H1 (cell line): Measurements from ENCODE around the gene PAPOLG. TPM values are rescaled to one million over a fixed set of nuclear protein-coding genes. Genes with fewer than 3 reads are reported as not detected.

Source experiments
- CTCF ChIA-PET: fragments of 300-600 bp; sonication (Branson Sonifier 250); formaldehyde crosslinking; loops from one replicate; lab custom pipeline; 2021; ENCODE audit not compliant: partially characterized antibody; lab: Charles Lee
- POLR2A ChIA-PET: fragments of 300-600 bp; sonication (Branson Sonifier 250); formaldehyde crosslinking; loops from one replicate; lab custom pipeline; 2021; ENCODE audit warnings: inconsistent platforms; ENCODE audit not compliant: partially characterized antibody; lab: Charles Lee
- DNase-seq, 2 experiments: peaks; one replicate each; pipeline versions ENCODE4 v3.0.0 to v3.0.0-alpha.2; 2010 to 2022; ENCODE audit warnings: low spot score in 2 of 2, low read depth in 1 of 2, mixed read lengths in 1 of 2
- FAIRE-seq: peaks from 2 replicates; lab custom pipeline; 2011; peaks lifted over from hg19 to GRCh38; lab: Jason Lieb, UNC
- H2AFZ ChIP-seq: 2 replicates; pipeline ENCODE4 v1.8.1; 2012; ENCODE audit warnings: low read length, inconsistent platforms
- H2AK5ac ChIP-seq: 2 replicates; pipeline ENCODE4 v1.6.1; 2013; ENCODE audit warnings: low read depth, low read length
- H2BK120ac ChIP-seq: replicated peaks from 2 replicates; pipeline ENCODE3; 2013; ENCODE audit warnings: low read depth, low read length, inconsistent platforms
- H2BK12ac ChIP-seq: 2 replicates; pipeline ENCODE4 v1.6.1; 2013; ENCODE audit warnings: low read depth, low read length
- H2BK15ac ChIP-seq: 2 replicates; pipeline ENCODE4 v1.6.1; 2013; ENCODE audit warnings: low read length
- H2BK20ac ChIP-seq: 2 replicates; pipeline ENCODE4 v1.6.1; 2013; ENCODE audit warnings: low read length
- H2BK5ac ChIP-seq: 2 replicates; pipeline ENCODE4 v1.6.1; 2013; ENCODE audit warnings: low read depth, low read length
- H3K14ac ChIP-seq: 2 replicates; pipeline ENCODE4 v1.6.1; 2013; ENCODE audit warnings: inconsistent platforms; ENCODE audit not compliant: insufficient read length
- H3K18ac ChIP-seq: 2 replicates; pipeline ENCODE4 v1.6.1; 2013; ENCODE audit warnings: low read length; ENCODE audit errors: extremely low read depth
- H3K23ac ChIP-seq: 2 replicates; pipeline ENCODE4 v1.6.1; 2013; ENCODE audit warnings: inconsistent platforms; ENCODE audit not compliant: insufficient read length
- H3K23me2 ChIP-seq: 2 replicates; pipeline ENCODE4 v1.6.1; 2013; ENCODE audit warnings: low read depth, low read length
- H3K27ac ChIP-seq: 2 replicates; pipeline ENCODE4 v1.6.1; 2011; ENCODE audit warnings: low read depth, low read length, inconsistent platforms
- H3K27me3 ChIP-seq, 4 experiments: replicated peaks in 1 of 4; 1 replicate in 1 of 4; 2 replicates in 3 of 4; pipeline versions ENCODE4 v1.6.1 to v1.8.1; 2011 to 2013; ENCODE audit warnings: low read length in 3 of 4, mild to moderate bottlenecking in 3 of 4, inconsistent platforms in 2 of 4, mixed read lengths in 2 of 4, moderate library complexity in 1 of 4; ENCODE audit not compliant: control insufficient read depth in 3 of 4, insufficient read depth in 3 of 4; ENCODE audit errors: extremely low read depth in 1 of 4
- H3K36me3 ChIP-seq, 4 experiments: 2 replicates each; pipeline versions ENCODE4 v1.6.1 to v1.8.1; 2011 to 2013; ENCODE audit warnings: mild to moderate bottlenecking in 4 of 4, low read length in 3 of 4, moderate library complexity in 2 of 4, control low read depth in 1 of 4, inconsistent platforms in 1 of 4; ENCODE audit not compliant: insufficient read depth in 4 of 4, control insufficient read depth in 2 of 4
- H3K4ac ChIP-seq: replicated peaks from 2 replicates; pipeline ENCODE3; 2013; ENCODE audit warnings: low read length, low read depth, mixed read lengths, inconsistent platforms; ENCODE audit not compliant: insufficient read length
- H3K4me1 ChIP-seq, 4 experiments: replicated peaks in 1 of 4; 1 replicate in 1 of 4; 2 replicates in 3 of 4; pipeline versions ENCODE4 v1.6.1 to v1.8.1; 2011 to 2013; ENCODE audit warnings: low read length in 3 of 4, inconsistent platforms in 2 of 4, mixed read lengths in 1 of 4; ENCODE audit not compliant: insufficient read depth in 4 of 4, control insufficient read depth in 3 of 4
- H3K4me2 ChIP-seq, 2 experiments: 2 replicates each; pipeline versions ENCODE4 v1.6.1 to v1.8.1; 2011 to 2013; ENCODE audit warnings: low read depth in 2 of 2, low read length in 2 of 2, control low read depth in 1 of 2, inconsistent platforms in 1 of 2, mild to moderate bottlenecking in 1 of 2; ENCODE audit not compliant: insufficient read depth in 1 of 2
- H3K4me3 ChIP-seq, 4 experiments: fragments of 200-600, 300-600 bp in 1 of 4; sonication (generic), shearing (Covaris generic), sonication (Bioruptor Twin) in 1 of 4; 2 replicates each; pipeline versions ENCODE4 v1.5.1 to v1.8.1; 2011 to 2016; ENCODE audit warnings: low read length in 4 of 4, low read depth in 3 of 4, control low read depth in 2 of 4, inconsistent platforms in 2 of 4, mild to moderate bottlenecking in 2 of 4, mixed read lengths in 1 of 4, moderate library complexity in 1 of 4; ENCODE audit not compliant: insufficient read depth in 2 of 4; ENCODE audit errors: extremely low read depth in 1 of 4
- H3K56ac ChIP-seq: replicated peaks from 2 replicates; pipeline ENCODE3; 2013; ENCODE audit warnings: low read depth, mild to moderate bottlenecking, mixed read lengths, low read length, inconsistent platforms; ENCODE audit not compliant: insufficient read length
- H3K79me1 ChIP-seq: 2 replicates; pipeline ENCODE4 v1.6.1; 2013; ENCODE audit warnings: low read depth, low read length, control low read depth
- H3K79me2 ChIP-seq, 2 experiments: 2 replicates each; pipeline versions ENCODE4 v1.6.1 to v1.8.1; 2012 to 2013; ENCODE audit warnings: low read length in 2 of 2, mild to moderate bottlenecking in 2 of 2, inconsistent platforms in 1 of 2; ENCODE audit not compliant: insufficient read depth in 2 of 2, control insufficient read depth in 1 of 2
- H3K9ac ChIP-seq, 4 experiments: replicated peaks in 1 of 4; 1 replicate in 1 of 4; 2 replicates in 3 of 4; pipeline versions ENCODE4 v1.6.1 to v1.8.1; 2011 to 2013; ENCODE audit warnings: low read depth in 3 of 4, low read length in 3 of 4, control low read depth in 2 of 4, mild to moderate bottlenecking in 2 of 4, moderate library complexity in 2 of 4, inconsistent platforms in 1 of 4; ENCODE audit errors: extremely low read depth in 1 of 4
- H3K9me3 ChIP-seq, 2 experiments: 2 replicates each; pipeline versions ENCODE4 v1.6.1 to v1.8.1; 2012 to 2013; ENCODE audit warnings: mild to moderate bottlenecking in 2 of 2, moderate library complexity in 2 of 2, control low read depth in 1 of 2, inconsistent platforms in 1 of 2, low read depth in 1 of 2, low read length in 1 of 2, mixed read lengths in 1 of 2; ENCODE audit not compliant: insufficient read depth in 2 of 2
- H4K20me1 ChIP-seq, 2 experiments: replicated peaks in 1 of 2; 2 replicates each; pipeline versions ENCODE3 to v1.8.1; 2011 to 2013; ENCODE audit warnings: inconsistent platforms in 2 of 2, low read length in 2 of 2, mild to moderate bottlenecking in 1 of 2; ENCODE audit not compliant: insufficient read depth in 2 of 2, control insufficient read depth in 1 of 2
- H4K5ac ChIP-seq: 2 replicates; pipeline ENCODE4 v1.6.1; 2013; ENCODE audit warnings: low read length, low read depth, mixed read lengths, inconsistent platforms; ENCODE audit not compliant: insufficient read length
- H4K8ac ChIP-seq: 2 replicates; pipeline ENCODE4 v1.8.0; 2013; ENCODE audit warnings: mild to moderate bottlenecking, moderate library complexity, low read length, inconsistent platforms; ENCODE audit not compliant: insufficient read depth; ENCODE audit errors: extremely low read depth
- H4K91ac ChIP-seq: replicated peaks from 2 replicates; pipeline ENCODE3; 2013; ENCODE audit warnings: low read length, mixed read lengths, inconsistent platforms; ENCODE audit not compliant: insufficient read length
- CBX5 ChIP-seq: fragments of 300-800, 300-1000 bp; sonication (generic); IDR thresholded peaks from 2 replicates; pipeline ENCODE4 v1.7.1; 2016; ENCODE audit warnings: antibody characterized with exemption, low read length, low read depth
- CEBPB ChIP-seq: IDR thresholded peaks from 2 replicates; pipeline ENCODE4 v1.6.1; 2012; ENCODE audit warnings: low read depth, low read length
- EGR1 ChIP-seq: IDR thresholded peaks from 2 replicates; pipeline ENCODE4 v1.6.1; 2011; ENCODE audit warnings: low read depth, low read length, borderline replicate concordance
- JUND ChIP-seq: IDR thresholded peaks from 2 replicates; pipeline ENCODE4 v1.6.1; 2011; ENCODE audit warnings: mild to moderate bottlenecking, improper control_type of control experiment, low read length
- KDM4A ChIP-seq: IDR thresholded peaks from one replicate; pipeline ENCODE4 v1.7.1; 2012; ENCODE audit warnings: low read depth, mild to moderate bottlenecking, moderate library complexity, low read length, inconsistent platforms; ENCODE audit not compliant: severe bottlenecking
- MAFK ChIP-seq: IDR thresholded peaks from 2 replicates; pipeline ENCODE4 v1.6.1; 2012; ENCODE audit warnings: low read depth, mild to moderate bottlenecking, improper control_type of control experiment, low read length
- NRF1 ChIP-seq: IDR thresholded peaks from 2 replicates; pipeline ENCODE4 v1.6.1; 2011; ENCODE audit warnings: mild to moderate bottlenecking, low read depth, low read length, improper control_type of control experiment
- PHF8 ChIP-seq: fragments of 200-600 bp; sonication (generic); conservative IDR thresholded peaks from 2 replicates; pipeline ENCODE4 v1.7.1; 2012; ENCODE audit warnings: low read depth, mild to moderate bottlenecking, inconsistent platforms, low read length, moderate library complexity
- POLR2AphosphoS5 ChIP-seq: IDR thresholded peaks from 2 replicates; pipeline ENCODE4 v1.6.1; 2011; ENCODE audit warnings: low read depth, low read length
- TBP ChIP-seq: IDR thresholded peaks from 2 replicates; pipeline ENCODE4 v1.6.1; 2011; ENCODE audit warnings: low read depth, low read length, improper control_type of control experiment
- ZNF274 ChIP-seq: IDR thresholded peaks from 2 replicates; pipeline ENCODE4 v1.7.0; 2012; ENCODE audit warnings: low read length, borderline replicate concordance; ENCODE audit errors: extremely low read depth
- WGBS, 2 experiments: shearing (Covaris generic) in 1 of 2; methylation state at CpG; one replicate each; pipeline versions ENCODE4 v1.1.6 to v1.1.7; 2013 to 2015; ENCODE audit warnings: low lambda C conversion rate in 2 of 2, mixed read lengths in 2 of 2, inconsistent platforms in 1 of 2, low coverage in 1 of 2, missing lambda C conversion rate in 1 of 2; ENCODE audit not compliant: insufficient replicate concordance in 2 of 2, insufficient coverage in 1 of 2, insufficient read length in 1 of 2; ENCODE audit errors: extremely low coverage in 1 of 2, missing lambda C conversion rate in 1 of 2; 5-methylcytosine and 5-hydroxymethylcytosine counted together
- polyA plus RNA-seq, 7 experiments: library from polyadenylated mRNA; depleted of rRNA in 3 of 7; stranded (reverse) in 5 of 7; unstranded in 2 of 7; fragments of >200 nt in 5 of 7; fragments of 200-250 nt in 2 of 7; gene quantifications; 1 replicate in 5 of 7; 2 replicates in 1 of 7; 4 replicates in 1 of 7; pipeline versions ENCODE4 v1.2.1 to v1.2.3, GENCODE V29; 2011 to 2013; ENCODE audit warnings: missing spikeins in 2 of 7, mixed read lengths in 2 of 7
- total RNA-seq: library from RNA; stranded (reverse); fragmentation: NEBNext Ultra II Directional; extraction: Animal tissue kit (Norgen Biotek cat#: 25700); gene quantifications from 2 replicates; pipeline ENCODE4 v1.2.1, GENCODE V29; 2021
- TF ChIP-seq, protein P1 (sequence below): IDR thresholded peaks from 2 replicates; pipeline ENCODE4 v1.6.1; 2012; ENCODE audit warnings: inconsistent platforms
- TF ChIP-seq, protein P2 (sequence below): IDR thresholded peaks from 2 replicates; pipeline ENCODE4 v1.6.1; 2012; ENCODE audit warnings: low read length, inconsistent platforms

Gene PAPOLG
- total and polyA plus RNA-seq, 2 of the 8 experiments (the other 6 are each of a cell fraction or from before 2014, with no cell fraction given), result 6.5 to 21.5 TPM

DNA sequence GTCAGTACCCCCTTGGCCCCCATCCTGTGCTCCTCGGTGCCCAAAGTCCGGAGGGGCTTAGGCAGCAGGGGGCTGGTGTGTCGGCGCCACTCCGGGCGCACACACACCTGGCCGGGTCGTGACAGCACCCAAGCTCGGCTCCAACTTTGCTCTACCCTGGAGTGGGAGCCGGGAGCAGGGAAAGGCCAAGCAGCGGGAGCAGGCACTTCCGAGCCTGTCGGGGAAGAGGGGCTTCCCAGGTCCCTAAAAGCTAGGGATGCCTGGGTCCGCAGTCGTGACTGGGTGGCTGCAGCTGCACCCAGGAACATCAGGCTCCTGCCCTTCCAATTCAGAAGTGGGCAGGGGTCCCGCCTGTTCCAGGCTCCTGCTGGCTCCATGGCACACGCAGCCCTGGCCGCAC lies 48.4 kb downstream of the PAPOLG start:
- 91% methylated on average over 18 of the region's 18 CpGs; no CpG with 5 or more reads in 1 of the 2 experiments for WGBS, 2 experiments
- DNase-seq, result peak in 1 of 2 experiments; percentile 46
- TF ChIP-seq CEBPB (no peak), JUND (no peak), POLR2AphosphoS5 (no peak), MAFK (no peak), KDM4A (no peak), PHF8 (no peak), NRF1 (no peak), CBX5 (no peak), ZNF274 (no peak), TBP (no peak), EGR1 (no peak)
- TF ChIP-seq, protein P1, sequence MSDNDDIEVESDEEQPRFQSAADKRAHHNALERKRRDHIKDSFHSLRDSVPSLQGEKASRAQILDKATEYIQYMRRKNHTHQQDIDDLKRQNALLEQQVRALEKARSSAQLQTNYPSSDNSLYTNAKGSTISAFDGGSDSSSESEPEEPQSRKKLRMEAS, result no peak
- TF ChIP-seq, protein P2, sequence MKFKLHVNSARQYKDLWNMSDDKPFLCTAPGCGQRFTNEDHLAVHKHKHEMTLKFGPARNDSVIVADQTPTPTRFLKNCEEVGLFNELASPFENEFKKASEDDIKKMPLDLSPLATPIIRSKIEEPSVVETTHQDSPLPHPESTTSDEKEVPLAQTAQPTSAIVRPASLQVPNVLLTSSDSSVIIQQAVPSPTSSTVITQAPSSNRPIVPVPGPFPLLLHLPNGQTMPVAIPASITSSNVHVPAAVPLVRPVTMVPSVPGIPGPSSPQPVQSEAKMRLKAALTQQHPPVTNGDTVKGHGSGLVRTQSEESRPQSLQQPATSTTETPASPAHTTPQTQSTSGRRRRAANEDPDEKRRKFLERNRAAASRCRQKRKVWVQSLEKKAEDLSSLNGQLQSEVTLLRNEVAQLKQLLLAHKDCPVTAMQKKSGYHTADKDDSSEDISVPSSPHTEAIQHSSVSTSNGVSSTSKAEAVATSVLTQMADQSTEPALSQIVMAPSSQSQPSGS, result no peak

More for the DNA sequence above, 48.4 kb downstream of the PAPOLG start:
- Histone ChIP-seq H2AK5ac (no peak overlapping the region), H3K23ac (no peak overlapping the region), H3K23me2 (no peaks in the 10 kb centered on the region), H2BK20ac (no peak overlapping the region), H3K27me3 (no peaks in the 10 kb centered on the region), H4K20me1 (no peaks in the 10 kb centered on the region), H2BK15ac (no peak overlapping the region), H3K27ac (no peak overlapping the region), H3K4me3 (no peak overlapping the region), H3K56ac (no peak overlapping the region), H3K4me1 (no peaks in the 10 kb centered on the region), H3K18ac (no peak overlapping the region), H2BK5ac (no peak overlapping the region), H4K5ac (no peak overlapping the region), H3K79me2 (no peaks in the 10 kb centered on the region), H2AFZ (no peak overlapping the region), H3K9ac (no peak overlapping the region), H3K36me3 (peaks cover 0 to 4% (median 0%) of the 10 kb centered on the region in 4 experiments; a peak in 1 of 8 replicates), H2BK120ac (no peak overlapping the region), H3K4me2 (no peak overlapping the region), H3K79me1 (no peaks in the 10 kb centered on the region), H2BK12ac (no peak overlapping the region), H4K8ac (no peak overlapping the region), H3K4ac (no peak overlapping the region), H4K91ac (no peak overlapping the region), H3K9me3 (no peaks in the 10 kb centered on the region), H3K14ac (no peak overlapping the region)
- FAIRE-seq, result no peak
- POLR2A ChIA-PET, result interaction anchor here (1.1 to 1.3 kb wide), 2 partner anchors 11 to 24 kb away, joined by 3 to 4 read pairs; no protein-coding TSS in a partner anchor
- CTCF ChIA-PET, result interaction anchor here (1.0 to 7.1 kb wide), 7 partner anchors 11 to 195 kb away, joined by 3 to 69 read pairs (median 5); no protein-coding TSS in a partner anchor
